K562 (cell line): ENCODE measurements around the gene KCTD16.

ENCODE experiments used
- CTBP1 ChIP-seq: fragments of 450-650 bp; IDR thresholded peaks from 2 replicates; pipeline ENCODE4 v1.6.1; 2016; ENCODE audit warnings: borderline replicate concordance
- FOXJ3 ChIP-seq: sonication (generic); formaldehyde crosslinking; IDR thresholded peaks from 2 replicates; pipeline ENCODE4 v1.4.0; 2020; ENCODE audit warnings: mild to moderate bottlenecking, missing genetic modification reagents
- MAFG ChIP-seq: fragments of 450-650 bp; conservative IDR thresholded peaks from 2 replicates; pipeline ENCODE4 v1.6.1; 2016; ENCODE audit warnings: missing genetic modification characterization, missing compliant biosample characterization
- SMARCB1 ChIP-seq: IDR thresholded peaks from 2 replicates; pipeline ENCODE4 v1.6.1; 2011; ENCODE audit warnings: improper control_type of control experiment, low read depth; ENCODE audit not compliant: insufficient read length
- ZBTB7A ChIP-seq: IDR thresholded peaks from 2 replicates; pipeline ENCODE4 v1.6.1; 2011; ENCODE audit warnings: low read depth, mild to moderate bottlenecking, low read length, moderate library complexity, borderline replicate concordance; ENCODE audit not compliant: control insufficient read depth
- TF ChIP-seq, protein P1 (sequence below): fragments of 250-450 bp; sonication (Bioruptor Pico); IDR thresholded peaks from 2 replicates; pipeline ENCODE4 v1.5.1; 2021; ENCODE audit warnings: mild to moderate bottlenecking

DNA sequence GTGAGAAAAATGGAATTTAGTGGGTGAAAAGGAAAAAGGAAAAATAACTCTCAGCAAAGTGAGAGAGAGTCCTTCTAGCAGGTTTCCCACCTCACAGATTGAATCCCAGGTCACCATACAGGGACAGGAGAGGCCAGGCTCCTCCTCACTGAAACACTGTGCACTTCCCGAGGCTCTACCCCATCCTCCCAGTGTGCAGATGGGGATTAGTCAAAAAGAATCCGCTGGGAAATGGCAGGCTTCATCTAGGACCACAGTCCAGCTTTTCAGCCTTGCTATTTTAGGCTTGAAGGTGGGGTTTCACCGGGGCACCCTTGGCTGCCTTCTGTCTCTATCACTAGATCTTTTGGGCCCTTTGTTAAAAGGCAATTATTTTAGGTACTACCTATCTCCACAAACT is 48.0 kb upstream of the KCTD16 start:
- TF ChIP-seq CTBP1 (no peak), ZBTB7A (no peak), MAFG (tag) (no peak), FOXJ3 (CRISPR knock-in tag) (no peak), SMARCB1 (no peak)
- TF ChIP-seq, protein P1, sequence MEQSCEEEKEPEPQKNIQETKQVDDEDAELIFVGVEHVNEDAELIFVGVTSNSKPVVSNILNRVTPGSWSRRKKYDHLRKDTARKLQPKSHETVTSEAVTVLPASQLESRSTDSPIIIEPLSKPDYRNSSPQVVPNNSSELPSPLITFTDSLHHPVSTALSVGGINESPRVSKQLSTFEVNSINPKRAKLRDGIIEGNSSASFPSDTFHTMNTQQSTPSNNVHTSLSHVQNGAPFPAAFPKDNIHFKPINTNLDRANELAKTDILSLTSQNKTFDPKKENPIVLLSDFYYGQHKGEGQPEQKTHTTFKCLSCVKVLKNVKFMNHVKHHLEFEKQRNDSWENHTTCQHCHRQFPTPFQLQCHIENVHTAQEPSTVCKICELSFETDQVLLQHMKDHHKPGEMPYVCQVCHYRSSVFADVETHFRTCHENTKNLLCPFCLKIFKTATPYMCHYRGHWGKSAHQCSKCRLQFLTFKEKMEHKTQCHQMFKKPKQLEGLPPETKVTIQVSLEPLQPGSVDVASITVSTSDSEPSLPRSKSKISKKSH (CRISPR knock-in tag) = no peak
